NOMO-1 (cell line): ENCODE results near the gene TM9SF3.

ENCODE experiments used
- DNase-seq, 2 experiments: peaks; one replicate each; lab custom pipeline; 2025; ENCODE audit not compliant: unreplicated experiment in 2 of 2; lab: John Stamatoyannopoulos, UW

Gene TM9SF3

GRCh38 chr10:96482815-96483588, 103.8 kb downstream of the TM9SF3 start:
- DNase-seq = no peak

- no peak for DNase-seq
Observed at GRCh38 chr10:96478355-96478754, 108.5 kb downstream of the TM9SF3 start.

- DNase-seq = no peak
Observed at GRCh38 chr10:96473866-96474265, 112.9 kb downstream of the TM9SF3 start.

- no peak for DNase-seq
Observed at GRCh38 chr10:96470116-96470743, 116.6 kb downstream of the TM9SF3 start.

GRCh38 chr10:96468845-96469244, 118.0 kb downstream of the TM9SF3 start:
- DNase-seq = no peak
